Measurements from ENCODE around the gene SCUBE3. TPM values are rescaled to one million over a fixed set of nuclear protein-coding genes. Genes with fewer than 3 reads are reported as not detected.

The SCUBE3 gene
- total RNA-seq, 2 experiments from 2014 or later = not detected

DNA sequence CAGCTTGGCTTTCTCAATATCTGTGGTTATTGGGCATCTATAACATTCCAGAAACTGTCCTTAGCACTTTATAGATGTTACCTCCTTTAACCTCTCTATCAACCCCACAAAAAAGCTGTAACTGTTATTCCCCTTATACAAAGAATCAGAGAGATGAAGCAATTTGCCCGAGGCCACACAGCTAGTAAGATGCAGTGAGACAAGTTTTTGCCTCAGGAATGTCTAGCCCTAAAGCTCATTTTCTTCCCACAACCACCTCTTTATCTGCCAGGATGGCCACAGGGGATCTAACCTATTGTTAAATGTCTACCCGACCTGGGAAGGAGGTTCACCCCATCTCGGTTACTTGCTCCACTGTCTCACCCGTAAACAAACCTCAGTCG, 40.7 kb upstream of the SCUBE3 start:
- Mint-ChIP-seq H3K4me3 (no peak overlapping the region), H3K36me3 (ENCODE audit: low read depth) (no peaks in the 10 kb centered on the region), H3K27me3 (peaks cover 5% of the 10 kb centered on the region), H3K9me3 (peaks cover 4% of the 10 kb centered on the region), H3K4me1 (ENCODE audit: low read depth) (no peaks in the 10 kb centered on the region), H3K27ac (no peak overlapping the region)
- DNase-seq = no peak
- ChIA-PET CTCF (interaction anchor here (1.0 to 1.5 kb wide), 3 partner anchors 32 to 186 kb away, joined by 5 to 6 read pairs (median 6); no protein-coding TSS in a partner anchor), POLR2A (interaction anchor here (0.8 kb wide), 1 partner anchor 23 kb away, joined by 3 read pairs; no protein-coding TSS in a partner anchor)
- intact Hi-C loops (cut with micrococcal nuclease) = no loop called here
- no peak for ATAC-seq
- TF ChIP-seq, protein P1, sequence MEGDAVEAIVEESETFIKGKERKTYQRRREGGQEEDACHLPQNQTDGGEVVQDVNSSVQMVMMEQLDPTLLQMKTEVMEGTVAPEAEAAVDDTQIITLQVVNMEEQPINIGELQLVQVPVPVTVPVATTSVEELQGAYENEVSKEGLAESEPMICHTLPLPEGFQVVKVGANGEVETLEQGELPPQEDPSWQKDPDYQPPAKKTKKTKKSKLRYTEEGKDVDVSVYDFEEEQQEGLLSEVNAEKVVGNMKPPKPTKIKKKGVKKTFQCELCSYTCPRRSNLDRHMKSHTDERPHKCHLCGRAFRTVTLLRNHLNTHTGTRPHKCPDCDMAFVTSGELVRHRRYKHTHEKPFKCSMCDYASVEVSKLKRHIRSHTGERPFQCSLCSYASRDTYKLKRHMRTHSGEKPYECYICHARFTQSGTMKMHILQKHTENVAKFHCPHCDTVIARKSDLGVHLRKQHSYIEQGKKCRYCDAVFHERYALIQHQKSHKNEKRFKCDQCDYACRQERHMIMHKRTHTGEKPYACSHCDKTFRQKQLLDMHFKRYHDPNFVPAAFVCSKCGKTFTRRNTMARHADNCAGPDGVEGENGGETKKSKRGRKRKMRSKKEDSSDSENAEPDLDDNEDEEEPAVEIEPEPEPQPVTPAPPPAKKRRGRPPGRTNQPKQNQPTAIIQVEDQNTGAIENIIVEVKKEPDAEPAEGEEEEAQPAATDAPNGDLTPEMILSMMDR (IDR thresholded peaks at IDR 0.05) = no peak

DNA sequence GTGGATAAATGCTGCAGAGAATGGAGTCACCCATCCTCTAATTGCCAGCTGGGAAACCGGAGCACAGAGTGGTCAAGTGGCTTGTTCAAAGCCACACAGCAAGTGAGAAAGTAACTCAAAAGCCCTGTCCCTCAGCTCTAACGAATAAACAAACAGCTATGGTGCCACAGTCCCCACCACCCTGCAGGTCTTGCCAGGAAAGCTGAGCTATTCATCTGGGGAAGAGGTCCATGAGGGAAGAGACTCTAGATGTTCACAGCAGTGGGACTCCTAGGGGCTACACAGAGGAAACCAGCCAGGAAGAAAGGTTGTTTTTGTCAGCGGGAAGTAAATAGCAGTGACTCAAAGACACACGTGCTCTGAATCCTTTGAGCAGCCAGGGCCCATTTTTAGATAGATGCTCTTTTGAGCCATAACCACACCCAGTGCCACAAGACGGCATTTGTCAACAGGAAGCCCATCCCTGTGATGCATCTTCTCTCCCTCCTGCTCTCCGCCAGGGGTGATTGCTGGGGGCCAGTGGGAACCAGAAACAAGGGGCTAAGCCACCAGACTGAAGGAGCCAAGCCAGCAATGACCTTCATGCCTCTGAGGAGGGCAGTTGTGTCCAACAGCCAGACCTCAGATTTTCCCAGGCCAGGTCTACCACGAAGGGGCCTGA, 40.2 kb upstream of the SCUBE3 start:
- TF ChIP-seq, protein P1 (IDR thresholded peaks at IDR 0.05) = no peak
- ATAC-seq (no peak), DNase-seq (no peak)
- no peak overlapping the region for H3K4me3 Mint-ChIP-seq
- intact Hi-C loops (cut with micrococcal nuclease) = no loop called here
- H3K27ac Mint-ChIP-seq = no peak overlapping the region
- peaks cover 4% of the 10 kb centered on the region for H3K9me3 Mint-ChIP-seq
- H3K36me3 Mint-ChIP-seq (ENCODE audit: low read depth) = no peaks in the 10 kb centered on the region
- POLR2A ChIA-PET = interaction anchor here (0.8 kb wide), 1 partner anchor 24 kb away, joined by 3 read pairs; no protein-coding TSS in a partner anchor
- CTCF ChIA-PET = interaction anchor here (0.6 to 1.5 kb wide), 4 partner anchors 31 to 1205 kb away, joined by 3 to 6 read pairs (median 6); no protein-coding TSS in a partner anchor
- peaks cover 5% of the 10 kb centered on the region for H3K27me3 Mint-ChIP-seq
- no peaks in the 10 kb centered on the region for H3K4me1 Mint-ChIP-seq (ENCODE audit: low read depth)

DNA sequence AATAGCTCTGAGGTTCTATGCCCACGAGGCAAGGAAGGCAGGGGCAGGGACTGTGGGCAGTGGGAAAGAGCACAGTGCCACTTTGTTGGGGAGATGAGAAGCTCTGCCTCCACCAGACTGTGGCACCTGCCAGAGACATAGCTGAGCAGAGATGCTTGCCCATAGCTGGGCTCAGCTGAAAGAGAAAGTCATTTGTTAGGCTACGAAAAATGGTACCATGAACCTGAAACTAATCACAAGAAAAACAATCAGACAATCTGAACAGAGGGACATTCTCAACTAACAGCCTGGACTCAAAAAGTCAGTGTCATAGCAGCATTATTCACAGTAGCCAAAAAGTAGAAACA, 39.7 kb upstream of the SCUBE3 start:
- H3K4me3 Mint-ChIP-seq = no peak overlapping the region
- CTCF ChIA-PET = interaction anchor here (1.5 kb wide), 1 partner anchor 31 kb away, joined by 5 read pairs; no protein-coding TSS in a partner anchor
- no peaks in the 10 kb centered on the region for H3K36me3 Mint-ChIP-seq (ENCODE audit: low read depth)
- no peak overlapping the region for H3K27ac Mint-ChIP-seq
- peaks cover 4% of the 10 kb centered on the region for H3K9me3 Mint-ChIP-seq
- TF ChIP-seq, protein P1 (IDR thresholded peaks at IDR 0.05) = no peak
- no peaks in the 10 kb centered on the region for H3K4me1 Mint-ChIP-seq (ENCODE audit: low read depth)
- no peak for ATAC-seq
- POLR2A ChIA-PET = no interaction called here
- DNase-seq = no peak
- H3K27me3 Mint-ChIP-seq = peaks cover 5% of the 10 kb centered on the region
- intact Hi-C loops (cut with micrococcal nuclease) = no loop called here

DNA sequence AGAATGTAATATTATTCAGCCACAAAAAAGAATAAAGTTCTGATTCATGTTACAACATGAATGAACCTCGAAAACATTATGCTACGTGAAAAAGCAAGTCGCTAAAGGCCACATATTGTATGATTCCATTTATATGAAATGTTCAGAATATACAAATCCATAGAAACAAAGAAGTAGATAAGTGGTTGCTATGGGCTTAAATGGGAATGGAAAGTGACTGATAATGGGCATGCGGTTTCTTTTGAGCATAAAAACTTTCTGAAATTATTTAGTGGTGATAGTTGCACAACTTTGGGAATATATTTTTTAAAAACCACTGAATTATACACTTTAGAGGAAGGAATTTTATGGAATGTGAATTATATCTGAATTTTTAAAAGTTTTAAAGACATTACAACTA, 39.3 kb upstream of the SCUBE3 start:
- ChIA-PET POLR2A (no interaction called here), CTCF (interaction anchor here (1.5 to 2.2 kb wide), 2 partner anchors 30 to 31 kb away, joined by 5 to 7 read pairs; no protein-coding TSS in a partner anchor)
- Mint-ChIP-seq H3K4me1 (ENCODE audit: low read depth) (no peaks in the 10 kb centered on the region), H3K4me3 (no peak overlapping the region), H3K27ac (no peak overlapping the region), H3K9me3 (peaks cover 3% of the 10 kb centered on the region), H3K36me3 (ENCODE audit: low read depth) (no peaks in the 10 kb centered on the region), H3K27me3 (peaks cover 5% of the 10 kb centered on the region)
- DNase-seq (no peak), ATAC-seq (no peak)
- TF ChIP-seq, protein P1 (IDR thresholded peaks at IDR 0.05) = no peak
- intact Hi-C loops (cut with micrococcal nuclease) = no loop called here

DNA sequence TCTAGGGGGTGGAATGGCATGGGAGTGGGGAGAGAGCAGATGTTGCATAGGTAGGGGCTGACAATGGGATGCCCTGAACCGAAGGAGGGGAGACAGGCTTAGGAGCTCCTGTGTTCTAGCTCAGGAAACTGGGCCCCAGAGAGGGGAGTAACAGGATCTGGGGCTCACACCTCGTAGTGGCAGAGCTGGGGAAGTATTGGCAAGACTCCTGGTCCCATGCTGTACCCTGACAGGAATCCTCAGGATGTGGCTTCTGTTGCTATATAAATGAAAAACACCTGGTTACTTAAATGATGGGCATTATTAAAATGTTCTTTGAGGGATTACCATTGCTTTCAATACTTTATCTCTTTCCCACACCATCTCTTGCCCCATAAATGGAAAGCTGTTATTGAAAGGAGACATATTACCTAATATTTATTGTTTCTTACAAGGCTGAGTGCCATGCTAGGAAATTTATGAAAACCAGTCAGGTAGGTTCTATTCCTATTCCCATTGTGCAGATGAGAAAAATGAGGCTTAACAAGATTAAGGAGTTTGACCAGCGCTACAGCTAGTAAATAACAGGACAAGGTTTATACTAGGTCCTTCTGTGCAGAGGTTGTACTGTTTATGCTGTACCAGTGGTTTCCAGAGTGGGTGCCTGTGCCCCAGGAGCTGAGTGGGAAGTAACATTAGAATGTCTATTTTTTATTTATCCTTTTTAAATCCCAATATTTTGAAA, 37.3 kb upstream of the SCUBE3 start:
- CTCF ChIA-PET = interaction anchor here (1.1 to 2.2 kb wide), 3 partner anchors 28 to 64 kb away, joined by 4 to 7 read pairs (median 6); no protein-coding TSS in a partner anchor
- TF ChIP-seq, protein P1 (IDR thresholded peaks at IDR 0.05) = no peak
- POLR2A ChIA-PET = no interaction called here
- H3K4me3 Mint-ChIP-seq = no peak overlapping the region
- H3K36me3 Mint-ChIP-seq (ENCODE audit: low read depth) = no peaks in the 10 kb centered on the region
- H3K27ac Mint-ChIP-seq = no peak overlapping the region
- ATAC-seq (no peak), DNase-seq (no peak)
- peaks cover 5% of the 10 kb centered on the region for H3K27me3 Mint-ChIP-seq
- no peaks in the 10 kb centered on the region for H3K4me1 Mint-ChIP-seq (ENCODE audit: low read depth)
- no peaks in the 10 kb centered on the region for H3K9me3 Mint-ChIP-seq
- intact Hi-C loops (cut with micrococcal nuclease) = no loop called here

All from activated CD8-positive, alpha-beta T cell treated with anti-CD3 and anti-CD28 coated beads for 36 hours (primary cell).